Right ventricle myocardium inferior (tissue), 1 donor: ENCODE data around the gene TMEM163. TPM values are rescaled to one million over a fixed set of nuclear protein-coding genes. Genes with fewer than 3 reads are reported as not detected.
"Not testable (repeated sequence)": the region's sequence is repeated elsewhere in the genome, so short reads cannot be mapped to it uniquely, and the experiment has no call there.

Source experiments
- ATAC-seq: fragments of 200-7000 bp; cut with Tn5 transposase; one replicate; pipeline ENCODE4 v1.9.1; 2020; ENCODE audit warnings: mild to moderate bottlenecking, moderate library complexity
- DNase-seq: peaks from one replicate; pipeline ENCODE4 v3.0.0; 2021; ENCODE audit errors: missing footprints
- intact Hi-C: fragments of 100-400 bp; cut with DNase I; formaldehyde crosslinking; loops from one replicate; pipeline ENCODE4 v1.11.0; 2022
- total RNA-seq: library from RNA; stranded (reverse); fragmentation: NEBNext Ultra II Directional; extraction: Animal tissue kit (Norgen Biotek cat#: 25700); gene quantifications from one replicate; pipeline ENCODE4 v1.2.1, GENCODE V29; 2021
- donor health status: DM: no; HTN: yes; CAD: no; lungs with severe emphysema.

Gene TMEM163
- total RNA-seq, 1 donor from 2014 or later: 0.46 TPM

DNA sequence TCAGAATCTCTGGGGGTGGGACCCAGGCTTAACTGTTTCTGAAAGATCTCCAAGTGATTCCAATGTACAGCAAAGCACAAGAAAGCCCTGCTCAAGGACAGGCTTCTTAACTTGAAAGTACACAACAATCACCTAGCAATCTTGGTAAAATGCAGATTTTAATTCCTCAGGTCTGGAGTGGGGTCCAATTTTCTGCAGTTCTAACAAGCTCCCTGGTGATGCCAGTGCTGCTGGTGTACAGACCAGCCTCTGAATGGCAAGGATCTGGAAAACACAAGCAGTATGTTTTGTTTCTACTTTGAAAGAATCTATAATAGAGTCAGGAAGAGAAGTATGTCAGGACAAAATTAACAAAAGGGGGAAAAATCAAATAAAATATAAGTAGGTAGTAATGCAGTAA is 7.8 kb upstream of the TMEM163 start:
- intact Hi-C loops: no loop called here
- DNase-seq: no peak
- no peak for ATAC-seq

DNA sequence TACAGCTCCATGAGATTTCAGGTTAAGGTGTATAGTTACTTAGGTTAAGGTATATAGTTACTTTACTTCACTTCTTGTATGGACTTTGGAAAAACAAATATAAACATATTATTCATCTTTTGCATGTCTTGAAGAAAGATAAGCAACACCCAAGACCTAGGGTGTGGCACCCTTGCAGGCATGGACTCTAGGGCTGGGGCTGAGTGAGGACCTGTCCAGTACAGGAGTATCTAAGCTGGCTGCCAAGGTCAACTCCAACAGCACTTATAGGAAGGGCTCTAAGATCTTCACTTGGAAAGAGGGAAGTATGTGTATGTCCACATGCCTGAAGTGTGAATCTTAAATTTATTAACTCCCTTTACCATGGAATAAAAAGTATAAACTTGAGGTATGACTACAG is 7.1 kb upstream of the TMEM163 start:
- intact Hi-C loops: no loop called here
- no peak for ATAC-seq
- DNase-seq: no peak

DNA sequence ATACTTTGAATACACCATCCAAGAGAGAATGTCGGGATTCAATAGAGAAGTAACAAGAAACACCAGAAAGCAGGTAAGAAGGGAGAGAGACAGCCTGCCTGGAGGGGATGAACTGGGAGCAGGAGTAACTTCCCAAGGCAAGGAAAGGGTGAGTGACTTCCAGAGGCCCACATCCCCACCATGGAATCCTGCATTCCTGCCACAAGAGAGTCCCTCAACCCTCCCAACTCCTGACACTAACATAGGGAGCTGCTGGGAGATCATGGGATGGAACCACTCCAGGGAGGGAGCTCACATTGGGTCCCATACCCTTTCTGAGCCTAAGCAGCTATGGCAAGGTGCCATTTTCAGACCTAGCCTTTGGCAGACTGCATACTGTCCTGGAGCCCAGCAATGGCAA is 5.5 kb upstream of the TMEM163 start:
- intact Hi-C loops: no loop called here
- ATAC-seq: no peak
- no peak for DNase-seq

- intact Hi-C loops, DNase-seq, ATAC-seq: not testable (repeated sequence)
These were observed 4.9 kb upstream of the TMEM163 start for GRCh38 chr2:134723742-134724141.

GRCh38 chr2:134722728-134723127 is 3.9 kb upstream of the TMEM163 start:
- intact Hi-C loops: no loop called here
- ATAC-seq: no peak
- DNase-seq: no peak

DNA sequence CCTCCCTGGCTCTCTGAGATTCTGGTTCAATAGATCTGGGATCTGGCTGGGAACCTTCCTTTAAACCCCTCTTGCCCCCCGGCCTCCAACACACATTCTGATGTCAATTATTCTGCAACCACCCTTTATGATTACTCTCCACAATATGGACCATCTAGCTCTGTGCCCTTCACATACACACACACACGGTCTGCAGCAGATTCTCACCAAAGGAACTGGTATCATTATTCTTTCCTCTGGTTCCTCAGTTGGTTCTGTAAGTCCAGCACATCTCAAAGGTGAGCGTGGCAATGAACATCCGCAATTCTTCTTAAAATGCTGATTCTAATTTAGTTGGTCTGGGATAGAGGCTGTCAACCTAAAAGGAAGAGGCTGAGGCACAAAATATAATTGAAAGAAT is 2.8 kb upstream of the TMEM163 start:
- DNase-seq: no peak
- ATAC-seq: no peak
- intact Hi-C loops: no loop called here

DNA sequence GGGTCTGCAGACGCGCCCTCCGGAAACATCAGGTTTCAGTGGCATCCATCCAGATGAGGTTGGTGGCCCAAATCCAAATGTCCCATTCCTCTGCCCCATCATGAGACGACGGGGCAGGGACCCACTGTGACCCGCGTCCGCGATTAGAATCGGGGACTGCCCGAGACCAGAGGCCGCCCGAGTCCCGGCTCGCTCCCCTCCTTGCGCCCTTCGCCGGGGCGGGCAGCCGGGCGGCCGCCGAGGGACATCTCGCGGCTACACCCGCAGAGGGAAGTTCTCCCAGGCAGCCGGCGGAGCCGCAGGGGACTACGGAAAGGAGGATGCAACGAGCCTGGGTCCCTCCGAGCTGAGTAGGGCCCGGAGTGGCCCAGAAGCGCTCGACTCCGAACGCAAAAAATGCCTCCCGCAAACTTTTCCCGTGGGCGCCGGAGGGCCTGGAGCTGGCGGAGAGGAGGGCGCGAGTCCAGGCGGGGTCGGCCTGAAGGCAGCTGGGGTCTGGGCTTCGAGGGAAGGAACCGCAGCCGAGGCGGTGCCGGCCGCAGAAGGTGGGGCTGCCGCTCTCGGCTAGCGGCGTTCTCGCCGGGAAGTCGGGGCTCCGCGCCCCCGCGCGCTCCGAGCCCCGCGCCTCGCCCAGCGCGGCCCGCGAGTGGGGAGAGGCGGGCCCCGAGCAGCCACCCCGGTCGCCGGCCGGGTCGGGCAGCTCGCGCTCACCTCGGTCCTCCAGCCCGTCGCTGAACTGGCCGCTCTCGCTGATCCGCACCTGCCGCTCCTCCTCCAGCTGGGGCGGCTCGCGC is 580 bp downstream of the TMEM163 start:
- intact Hi-C loops: no loop called here
- no peak for ATAC-seq
- no peak for DNase-seq

DNA sequence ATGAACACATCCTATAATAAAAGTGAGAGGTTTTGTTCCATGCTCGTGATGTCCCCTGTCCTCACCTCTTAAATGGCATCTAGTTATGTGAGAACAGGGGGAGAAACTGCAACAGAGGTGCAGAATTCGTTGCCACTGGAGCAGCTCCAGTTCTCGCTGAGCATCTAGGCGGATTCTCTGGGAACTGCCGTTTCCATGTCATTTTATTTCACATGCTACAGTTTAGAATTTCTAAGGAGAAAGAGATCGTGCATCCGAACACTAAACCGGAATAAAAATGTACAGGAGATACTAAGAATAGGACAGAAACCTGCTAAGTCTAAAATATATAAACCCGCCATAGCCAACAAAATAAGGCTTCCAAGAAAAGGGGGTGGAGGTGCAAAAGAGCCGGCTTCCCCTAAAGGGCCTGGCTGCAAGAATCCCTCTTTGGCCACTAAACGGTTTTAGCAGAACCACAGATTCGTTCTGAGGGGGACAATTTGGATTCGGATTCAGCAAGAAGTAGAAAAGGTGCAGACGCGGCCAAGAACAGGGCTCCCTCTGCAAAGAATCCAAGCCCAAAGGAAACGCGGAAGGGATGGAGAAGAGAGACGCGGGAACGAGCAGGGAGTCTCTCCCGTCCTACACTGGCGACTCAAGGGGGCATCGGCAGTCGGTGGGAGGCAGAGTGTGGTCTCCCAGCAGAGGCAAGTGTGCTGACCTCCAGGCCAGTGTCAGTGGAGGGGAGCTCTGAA is 1.3 kb downstream of the TMEM163 start:
- ATAC-seq: no peak
- DNase-seq: no peak
- intact Hi-C loops: no loop called here

- intact Hi-C loops: no loop called here
- no peak for DNase-seq
- no peak for ATAC-seq
These were observed 2.0 kb downstream of the TMEM163 start for GRCh38 chr2:134716721-134717243.

GRCh38 chr2:134715932-134716643 is 2.7 kb downstream of the TMEM163 start:
- ATAC-seq (no peak), DNase-seq (no peak)
- intact Hi-C loops: no loop called here

GRCh38 chr2:134714228-134714627 is 4.6 kb downstream of the TMEM163 start:
- ATAC-seq: no peak
- DNase-seq: no peak
- intact Hi-C loops: no loop called here

DNA sequence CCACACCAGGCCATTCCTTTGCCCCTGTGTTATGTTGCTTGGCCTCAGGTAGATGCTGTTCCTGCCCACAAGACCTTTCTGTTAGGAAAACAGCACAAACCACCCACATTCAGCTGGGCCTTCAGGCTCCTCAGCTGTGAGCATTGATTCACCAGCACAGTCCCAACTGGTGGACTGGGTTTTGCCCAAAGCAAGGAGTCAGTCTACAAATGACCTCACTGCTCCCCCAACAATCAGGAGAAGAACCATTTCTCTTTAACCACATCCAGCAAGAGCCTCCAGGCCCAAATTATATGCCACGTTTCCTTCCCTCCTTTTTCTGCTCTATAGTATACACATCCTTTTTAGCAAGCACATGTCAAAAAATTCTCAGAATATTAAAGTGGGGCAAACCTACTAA is 5.2 kb downstream of the TMEM163 start:
- DNase-seq (no peak), ATAC-seq (no peak)
- intact Hi-C loops: no loop called here

GRCh38 chr2:134713176-134713575 is 5.6 kb downstream of the TMEM163 start:
- ATAC-seq (no peak), DNase-seq (no peak)
- intact Hi-C loops: no loop called here

- no peak for ATAC-seq
- intact Hi-C loops: no loop called here
- no peak for DNase-seq
These were observed 6.1 kb downstream of the TMEM163 start for GRCh38 chr2:134712736-134713135.

DNA sequence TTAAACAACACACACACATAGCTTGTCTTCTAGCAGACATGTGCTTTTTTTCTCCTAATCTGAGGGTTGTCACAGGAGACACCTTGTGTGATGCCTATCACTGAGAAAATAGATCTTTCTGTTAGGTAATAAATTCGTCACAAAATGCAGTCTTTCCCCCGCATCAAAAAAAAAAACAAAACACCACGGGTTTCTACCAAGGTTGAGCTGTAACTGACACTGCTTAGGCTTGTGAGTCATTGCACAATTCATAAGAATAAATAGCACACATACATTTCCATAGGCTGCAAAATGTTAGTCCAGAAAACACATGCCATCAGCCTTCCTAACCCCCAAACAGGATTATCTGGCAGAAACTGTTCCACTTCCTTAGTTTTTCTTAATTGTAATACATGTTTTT is 6.5 kb downstream of the TMEM163 start:
- no peak for ATAC-seq
- intact Hi-C loops: no loop called here
- no peak for DNase-seq

DNA sequence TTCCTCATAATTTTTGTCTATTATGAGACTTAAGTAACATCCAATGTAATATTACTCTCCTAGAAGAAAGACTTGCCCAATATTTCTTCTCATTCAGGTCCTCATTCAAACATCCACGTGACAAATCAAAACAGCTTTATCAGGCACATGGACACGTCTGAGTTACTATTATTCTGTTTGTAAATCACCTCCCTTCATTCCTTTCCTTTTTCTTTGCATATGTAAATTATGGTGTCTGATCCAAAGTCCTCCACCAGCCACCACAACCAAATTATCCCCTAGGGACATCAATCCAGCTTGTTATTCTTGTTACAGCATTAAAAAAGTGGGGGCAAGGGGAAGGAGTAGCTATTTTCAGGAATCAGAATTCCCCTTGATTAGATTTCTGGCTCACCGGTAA is 7.1 kb downstream of the TMEM163 start:
- DNase-seq (no peak), ATAC-seq (no peak)
- intact Hi-C loops: no loop called here

DNA sequence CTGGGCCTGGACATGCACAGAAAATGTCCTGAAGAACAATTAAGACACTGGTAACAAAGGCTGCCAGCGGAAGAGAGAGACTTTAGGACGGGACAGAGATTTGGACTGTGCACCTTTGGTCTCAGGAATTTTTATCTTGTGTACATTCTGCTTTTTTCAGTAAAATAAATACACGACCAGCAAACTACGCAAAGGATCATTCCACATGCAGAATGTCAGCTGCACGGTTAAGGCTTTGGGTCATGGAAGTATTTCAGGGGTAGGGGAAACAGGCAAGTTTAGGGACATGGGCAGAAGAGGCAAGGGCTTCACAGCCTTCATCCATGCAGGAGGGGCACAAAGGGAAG is 11.5 kb downstream of the TMEM163 start:
- DNase-seq: no peak
- no peak for ATAC-seq
- intact Hi-C loops: no loop called here

DNA sequence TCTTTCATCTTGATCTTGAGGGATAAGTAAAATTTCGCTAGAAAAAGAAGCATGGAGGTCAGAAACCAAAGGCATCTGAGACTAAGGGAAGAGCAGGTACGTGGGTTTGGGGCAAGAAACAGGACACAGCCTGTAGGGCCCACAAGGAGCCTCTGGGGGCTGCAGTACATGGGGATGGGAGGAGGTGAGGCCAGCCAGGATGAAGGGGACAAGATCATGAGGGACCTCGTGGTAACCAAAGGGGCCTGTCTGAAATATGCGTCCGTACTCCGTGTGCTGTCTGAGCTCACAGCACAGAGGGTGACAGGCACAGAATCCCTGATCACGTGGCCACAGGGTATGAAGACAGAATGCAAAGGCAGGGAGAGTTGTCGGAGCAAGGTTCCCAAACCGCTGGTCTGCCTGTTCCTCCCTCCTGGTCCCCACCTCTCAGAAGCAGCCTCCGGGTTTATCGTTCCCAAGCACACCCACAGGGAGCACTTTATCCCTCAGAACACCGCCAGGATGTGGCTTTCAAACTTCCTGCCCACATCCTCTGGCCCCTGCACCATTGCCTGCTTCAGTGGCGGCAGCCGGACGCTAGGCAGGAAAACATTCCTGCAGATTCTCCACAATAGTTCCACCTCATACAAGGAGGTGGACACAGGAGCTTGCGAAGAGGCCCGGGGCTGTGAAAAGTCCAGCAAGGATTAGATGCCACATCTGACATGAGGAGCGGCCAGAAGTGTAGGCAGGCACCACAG is 12.0 kb downstream of the TMEM163 start:
- intact Hi-C loops: no loop called here
- no peak for ATAC-seq
- no peak for DNase-seq
